KOPT-K1 (cell line): Measurements from ENCODE around the gene CDH13.

ENCODE experiments used
- H3K27ac ChIP-seq: fragments of 200-600 bp; sonication (generic); 2 replicates; pipeline ENCODE4 v1.5.1; 2016; ENCODE audit warnings: antibody characterized with exemption, mild to moderate bottlenecking, low read depth, low read length; ENCODE audit not compliant: poor library complexity, severe bottlenecking
- H3K36me3 ChIP-seq: fragments of 200-600 bp; sonication (generic); 2 replicates; pipeline ENCODE4 v1.5.1; 2017; ENCODE audit warnings: antibody characterized with exemption, mild to moderate bottlenecking, low read length, moderate library complexity; ENCODE audit not compliant: insufficient read depth
- H3K9me3 ChIP-seq: fragments of 200-600 bp; sonication (generic); 2 replicates; pipeline ENCODE4 v1.5.1; 2017; ENCODE audit warnings: antibody characterized with exemption, low read length, mild to moderate bottlenecking; ENCODE audit not compliant: insufficient read depth, poor library complexity, severe bottlenecking

Gene CDH13

DNA sequence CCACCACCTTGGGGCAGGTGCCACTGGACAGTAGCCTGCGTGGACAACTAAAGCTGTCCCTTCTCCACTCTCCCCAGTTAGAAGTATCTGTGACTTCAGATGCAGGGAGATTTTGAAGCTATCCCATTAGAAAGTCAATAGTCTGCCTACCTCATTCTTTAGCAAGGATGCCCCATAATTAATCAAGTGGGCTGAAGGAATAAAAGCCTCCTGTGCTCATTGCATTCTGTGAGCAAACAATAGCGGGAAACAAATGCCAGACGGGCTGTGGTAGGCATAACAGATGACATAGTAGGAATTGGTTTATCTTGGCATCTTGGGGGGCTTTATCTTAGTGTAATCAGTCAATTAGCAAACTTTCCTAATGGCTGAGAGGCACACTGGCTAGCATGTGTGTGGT, 1084.3 kb downstream of the CDH13 start:
- no peaks in the 10 kb centered on the region for H3K36me3 ChIP-seq
- H3K9me3 ChIP-seq, result no peaks in the 10 kb centered on the region
- H3K27ac ChIP-seq, result no peak overlapping the region

DNA sequence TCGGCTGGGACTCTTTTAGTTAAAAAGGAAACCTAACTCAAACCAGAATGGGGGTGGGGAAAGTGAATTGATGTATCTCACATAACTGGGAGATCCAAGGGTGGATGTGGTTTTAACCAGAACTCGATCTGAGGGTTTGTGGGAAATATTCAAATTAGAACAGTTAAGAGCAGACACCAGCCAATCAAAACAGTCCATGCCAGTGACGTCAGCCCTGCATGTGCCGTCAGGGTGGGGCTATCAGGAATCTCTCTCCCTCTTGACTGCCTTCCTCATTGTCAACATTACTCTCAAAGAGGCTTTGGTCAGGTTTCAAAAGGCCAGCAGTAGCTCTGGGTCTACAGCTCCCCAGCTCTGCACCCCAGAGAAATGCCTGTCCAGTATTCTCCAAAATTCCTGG, 1086.8 kb downstream of the CDH13 start:
- Histone ChIP-seq H3K9me3 (no peaks in the 10 kb centered on the region), H3K36me3 (no peaks in the 10 kb centered on the region), H3K27ac (no peak overlapping the region)

DNA sequence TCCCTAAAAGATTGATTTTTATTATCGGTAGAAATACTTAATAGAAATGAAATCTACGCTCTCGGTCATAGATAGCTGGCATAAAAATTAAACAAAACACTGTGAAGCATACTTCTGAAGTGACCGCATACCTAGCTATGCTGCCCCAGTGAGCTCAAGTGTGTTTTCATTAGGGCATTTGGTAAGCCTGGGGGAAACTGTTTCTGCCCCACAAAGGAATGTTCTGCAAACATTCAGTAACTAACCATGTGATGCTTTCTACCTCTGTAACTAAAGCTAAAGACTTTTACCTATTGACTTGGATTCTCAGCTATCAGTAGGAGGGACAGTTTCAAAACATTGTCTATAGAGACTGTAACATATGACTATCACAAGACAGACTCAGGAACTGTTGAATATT, 1087.5 kb downstream of the CDH13 start:
- H3K27ac ChIP-seq, result no peak overlapping the region
- H3K9me3 ChIP-seq, result no peaks in the 10 kb centered on the region
- H3K36me3 ChIP-seq, result no peaks in the 10 kb centered on the region

DNA sequence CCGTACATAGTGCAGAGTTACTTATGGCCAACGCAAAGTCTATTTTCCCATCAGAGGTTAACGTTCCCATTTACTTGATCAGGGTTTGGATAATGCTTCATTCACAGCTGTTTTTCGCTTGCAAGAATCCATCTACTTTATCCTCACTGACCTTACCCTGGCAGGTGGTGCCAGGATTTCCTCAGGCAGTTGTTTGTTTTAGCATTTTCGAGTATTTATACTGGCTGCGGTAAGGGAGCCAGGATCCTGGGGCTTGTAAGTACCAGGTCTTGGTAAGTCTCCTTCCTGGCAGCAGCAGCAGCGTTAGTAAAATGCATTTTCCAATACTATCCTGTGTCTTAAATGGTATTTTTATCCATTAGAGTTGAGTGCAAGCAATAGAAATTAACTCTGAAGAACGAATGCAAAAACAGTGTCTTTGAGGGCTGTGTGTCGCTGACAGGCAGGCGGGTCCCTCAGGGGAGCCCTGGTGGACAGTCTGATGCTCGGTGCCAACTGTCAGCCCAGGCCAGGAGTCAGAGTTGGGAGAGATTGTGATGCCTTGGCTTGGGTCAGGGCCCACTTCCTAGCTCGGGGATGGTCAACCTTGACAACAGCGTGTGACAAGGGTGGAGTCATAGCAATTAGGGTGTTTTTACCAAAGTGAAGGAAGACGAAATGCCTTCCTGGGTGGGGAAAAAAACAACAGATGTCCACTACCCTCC, 1088.6 kb downstream of the CDH13 start:
- no peaks in the 10 kb centered on the region for H3K9me3 ChIP-seq
- H3K27ac ChIP-seq, result no peak overlapping the region
- H3K36me3 ChIP-seq, result no peaks in the 10 kb centered on the region

DNA sequence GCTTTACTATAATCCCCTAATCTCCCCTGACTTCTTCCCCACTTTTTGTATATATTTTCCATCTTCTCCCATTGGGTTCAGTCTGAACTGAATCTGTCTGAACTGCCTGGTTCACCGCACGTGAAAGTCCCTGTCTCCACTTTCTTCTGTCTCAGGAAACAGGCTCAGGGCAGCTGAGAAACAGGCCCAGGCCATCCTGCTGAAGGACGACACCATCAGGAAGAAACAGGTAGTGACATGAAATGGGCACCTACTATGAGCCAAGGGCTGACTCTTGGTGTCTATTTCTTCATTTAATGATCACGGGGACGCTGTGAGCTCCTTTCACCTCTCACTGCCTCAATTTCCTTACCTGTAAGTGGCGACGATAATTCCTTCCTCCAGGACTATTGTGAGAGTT, 1090.5 kb downstream of the CDH13 start:
- H3K36me3 ChIP-seq, result no peaks in the 10 kb centered on the region
- H3K9me3 ChIP-seq, result no peaks in the 10 kb centered on the region
- H3K27ac ChIP-seq, result no peak overlapping the region

DNA sequence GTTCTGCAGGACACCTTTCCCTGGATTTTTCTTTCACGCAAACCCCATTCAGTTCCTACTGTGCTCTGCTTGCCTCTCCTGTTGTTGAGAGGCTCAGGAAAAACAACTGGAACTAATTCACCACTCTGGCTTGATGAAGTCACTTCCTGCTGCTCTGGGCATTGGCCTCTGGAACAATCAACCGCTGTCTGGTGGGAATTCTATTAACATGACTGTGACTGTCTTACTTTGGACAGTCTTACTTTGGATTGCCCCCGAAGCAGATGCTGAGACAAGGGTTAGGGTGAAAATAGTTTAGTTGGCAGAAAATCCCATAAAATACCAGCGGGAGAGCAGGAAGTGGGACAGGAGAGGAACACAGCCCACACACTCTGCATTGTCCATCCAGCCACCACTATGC, 1091.0 kb downstream of the CDH13 start:
- Histone ChIP-seq H3K27ac (no peak overlapping the region), H3K36me3 (no peaks in the 10 kb centered on the region)

DNA sequence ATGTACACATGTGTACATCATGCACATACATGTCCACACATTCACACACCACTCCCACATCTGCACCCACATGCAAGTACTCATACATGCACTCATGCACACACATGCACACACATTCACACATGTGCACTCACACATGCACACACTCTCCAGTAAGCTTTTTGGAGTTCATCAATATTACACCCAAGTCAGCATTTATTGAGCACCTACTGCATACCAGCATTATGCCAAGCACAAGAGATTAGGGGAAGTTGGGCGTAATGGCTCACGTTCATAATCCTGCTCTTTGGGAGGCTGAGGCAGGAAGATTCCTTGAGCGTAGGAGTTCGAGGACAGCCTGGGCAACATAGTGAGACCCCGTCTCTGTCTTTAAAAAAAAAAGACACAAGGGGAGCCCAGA, 1093.4 kb downstream of the CDH13 start:
- Histone ChIP-seq H3K9me3 (no peaks in the 10 kb centered on the region), H3K36me3 (no peaks in the 10 kb centered on the region), H3K27ac (no peak overlapping the region)

More for the DNA sequence above, 1091.0 kb downstream of the CDH13 start:
- H3K9me3 ChIP-seq, result no peaks in the 10 kb centered on the region

DNA sequence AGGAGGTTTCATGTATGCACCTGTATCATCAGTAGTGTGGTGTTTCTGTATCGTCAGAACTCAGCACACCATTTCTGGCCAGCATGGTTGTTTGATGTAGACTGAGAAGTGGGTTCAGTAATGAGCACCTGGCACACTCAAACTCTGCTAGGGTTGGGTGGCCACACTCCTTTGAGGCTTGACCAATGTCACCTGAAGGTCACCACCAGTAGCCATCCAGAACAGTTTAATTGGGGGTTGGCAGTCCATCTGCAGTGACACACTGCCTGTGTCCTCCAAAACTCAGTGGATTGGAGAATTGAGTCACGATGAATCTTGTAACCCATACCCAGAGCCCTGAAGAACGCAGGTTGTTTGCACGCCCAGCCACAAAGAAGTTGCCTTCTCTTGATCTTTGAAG, 1094.2 kb downstream of the CDH13 start:
- no peaks in the 10 kb centered on the region for H3K9me3 ChIP-seq
- H3K27ac ChIP-seq, result no peak overlapping the region
- no peaks in the 10 kb centered on the region for H3K36me3 ChIP-seq

DNA sequence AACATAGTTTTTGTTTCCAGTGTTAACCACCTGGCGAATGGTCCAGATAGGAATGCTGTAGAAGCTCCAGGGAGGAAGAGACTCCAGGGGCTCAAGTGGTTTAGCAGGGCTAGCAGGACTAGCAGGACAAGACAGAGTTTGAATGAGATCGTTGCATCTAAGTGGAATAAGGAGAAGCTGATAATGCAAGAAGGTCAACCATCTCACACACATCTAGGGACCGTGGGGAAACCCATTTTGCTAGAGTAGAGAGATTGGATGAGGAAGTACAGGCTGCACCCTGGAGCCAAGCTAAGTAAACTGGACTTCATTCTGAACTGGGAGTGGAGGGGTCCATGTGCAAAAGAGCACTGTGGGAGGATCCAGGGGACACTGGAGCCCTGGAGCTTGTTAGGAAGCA, 1094.9 kb downstream of the CDH13 start:
- H3K36me3 ChIP-seq, result no peaks in the 10 kb centered on the region
- H3K9me3 ChIP-seq, result no peaks in the 10 kb centered on the region
- H3K27ac ChIP-seq, result no peak overlapping the region

DNA sequence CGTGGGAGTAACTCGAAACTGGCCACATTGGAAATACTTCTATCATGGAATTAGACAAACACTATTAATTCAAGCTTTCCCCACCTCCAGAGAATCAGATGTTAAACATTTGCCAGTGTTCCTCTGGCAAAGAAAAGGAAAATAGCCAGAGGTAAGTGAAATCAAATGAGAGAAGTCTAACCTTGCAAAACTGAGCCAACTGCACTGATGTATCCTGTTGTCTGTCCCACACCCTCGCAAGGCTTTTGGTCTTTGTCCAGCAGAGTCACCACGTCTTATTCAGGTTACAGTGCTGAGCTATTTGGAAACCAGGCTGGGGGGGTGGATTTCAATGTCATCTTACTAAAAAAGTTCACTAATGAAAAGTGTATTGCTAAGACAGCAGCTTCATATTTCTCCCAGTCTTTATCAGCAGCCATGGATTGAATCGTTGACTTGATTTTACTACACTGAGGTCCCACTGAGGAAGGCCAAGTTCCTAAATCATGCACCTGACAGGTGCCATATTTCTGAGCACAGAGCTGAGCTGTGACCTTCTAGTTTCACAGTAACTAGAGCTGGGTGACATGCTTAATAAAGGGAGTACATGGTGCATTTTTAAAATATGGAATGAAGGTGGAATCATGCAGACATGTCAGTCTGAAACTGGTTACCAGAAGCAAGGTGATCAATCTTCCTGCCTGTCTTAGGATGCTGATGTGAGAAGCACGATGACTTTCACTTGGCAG, 1095.9 kb downstream of the CDH13 start:
- no peak overlapping the region for H3K27ac ChIP-seq
- no peaks in the 10 kb centered on the region for H3K9me3 ChIP-seq
- no peaks in the 10 kb centered on the region for H3K36me3 ChIP-seq

DNA sequence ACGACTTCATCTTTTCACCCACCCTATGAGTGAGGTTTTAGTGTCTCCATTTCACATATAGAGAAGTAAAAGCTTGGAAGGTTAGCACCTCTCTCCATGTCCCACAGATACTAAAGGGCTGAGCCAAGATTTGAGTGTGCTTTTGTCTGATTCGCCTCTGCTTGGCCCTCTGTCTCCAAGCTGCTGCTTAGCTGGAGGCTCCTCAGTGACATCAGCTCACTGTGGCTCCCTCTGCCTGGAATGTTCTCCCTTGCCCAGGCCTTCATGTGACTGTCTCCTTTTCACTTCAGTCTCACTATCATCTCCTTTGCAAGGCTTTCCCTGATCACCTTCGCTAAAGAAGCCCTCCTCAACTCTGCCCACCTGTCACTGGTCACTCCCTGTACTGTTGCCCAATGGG, 1096.5 kb downstream of the CDH13 start:
- Histone ChIP-seq H3K36me3 (no peaks in the 10 kb centered on the region), H3K9me3 (no peaks in the 10 kb centered on the region), H3K27ac (no peak overlapping the region)

DNA sequence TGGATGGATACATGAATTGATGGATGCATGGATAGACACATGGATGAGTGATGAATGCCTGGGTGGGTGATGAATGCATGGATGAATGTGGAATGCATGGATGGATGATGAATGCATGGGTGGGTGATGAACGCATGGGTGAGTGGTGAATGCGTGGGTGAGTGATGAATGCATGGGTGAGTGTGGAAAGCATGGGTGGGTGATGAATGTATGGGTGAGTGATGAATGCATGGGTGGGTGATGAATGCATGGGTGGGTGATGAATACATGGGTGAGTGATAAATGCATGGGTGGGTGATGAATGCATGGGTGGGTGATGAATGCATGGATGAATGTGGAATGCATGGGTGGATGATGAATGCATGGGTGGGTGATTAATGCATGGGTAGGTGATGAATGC, 1097.1 kb downstream of the CDH13 start:
- Histone ChIP-seq H3K9me3 (no peaks in the 10 kb centered on the region), H3K27ac (no peak overlapping the region), H3K36me3 (no peaks in the 10 kb centered on the region)

DNA sequence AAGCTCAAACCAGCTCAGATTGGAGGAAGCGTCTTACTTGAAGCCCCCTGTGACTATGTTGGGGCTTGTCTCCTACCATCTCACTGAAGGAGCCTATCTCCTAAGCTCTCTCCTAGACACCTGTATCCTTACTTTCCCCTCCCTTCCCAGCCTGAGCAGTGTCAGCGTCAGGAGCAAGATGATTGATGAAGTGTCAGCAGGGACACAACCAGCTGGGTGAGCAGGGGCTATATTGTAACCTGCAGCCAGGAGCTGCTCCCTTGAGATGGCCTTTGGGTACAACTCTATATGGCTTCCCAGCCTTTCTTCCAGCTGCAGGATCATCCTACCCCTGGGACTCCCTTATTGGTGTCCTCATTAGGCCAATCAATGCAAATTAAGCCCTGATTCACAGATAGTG, 1097.8 kb downstream of the CDH13 start:
- no peaks in the 10 kb centered on the region for H3K36me3 ChIP-seq
- H3K9me3 ChIP-seq, result no peaks in the 10 kb centered on the region
- no peak overlapping the region for H3K27ac ChIP-seq

DNA sequence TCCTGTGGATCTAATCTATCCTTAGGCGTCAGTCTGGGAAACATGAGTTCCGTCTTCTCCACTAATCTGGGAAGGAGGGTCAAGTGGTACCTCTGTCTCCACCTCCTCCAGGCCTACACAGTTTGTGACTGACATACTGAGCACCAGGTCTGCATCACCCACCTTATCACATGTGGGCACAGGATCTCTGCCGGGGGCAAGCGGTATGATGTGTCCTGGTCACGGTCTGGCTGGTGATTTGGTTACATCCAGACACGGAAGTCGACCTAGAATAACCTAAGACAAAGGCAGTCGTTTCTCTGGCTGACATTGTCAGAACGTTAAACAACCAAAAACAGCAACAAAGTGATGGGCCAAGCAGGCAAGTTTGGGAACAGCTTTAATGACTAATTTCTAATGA, 1098.5 kb downstream of the CDH13 start:
- H3K27ac ChIP-seq, result no peak overlapping the region
- no peaks in the 10 kb centered on the region for H3K36me3 ChIP-seq
- no peaks in the 10 kb centered on the region for H3K9me3 ChIP-seq

DNA sequence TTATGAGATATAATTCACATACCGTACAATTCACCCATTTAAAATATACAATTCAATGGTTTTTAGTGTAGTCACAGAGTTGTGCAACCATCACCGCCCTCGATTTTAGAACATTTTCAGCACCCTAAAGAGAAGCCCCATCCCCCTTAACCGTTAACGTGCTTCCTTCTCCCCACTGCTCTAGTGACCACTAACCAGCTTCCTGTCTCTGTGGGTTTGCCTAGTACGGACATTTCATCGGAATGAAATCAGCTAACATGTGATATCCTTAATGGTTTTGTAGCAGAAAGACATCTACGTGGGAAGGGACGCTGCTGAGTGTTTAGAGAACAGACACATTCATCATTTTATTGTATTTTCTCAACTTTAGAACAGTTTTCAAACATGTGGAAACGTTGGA, 1100.2 kb downstream of the CDH13 start:
- H3K36me3 ChIP-seq, result no peaks in the 10 kb centered on the region
- H3K9me3 ChIP-seq, result no peaks in the 10 kb centered on the region
- no peak overlapping the region for H3K27ac ChIP-seq

DNA sequence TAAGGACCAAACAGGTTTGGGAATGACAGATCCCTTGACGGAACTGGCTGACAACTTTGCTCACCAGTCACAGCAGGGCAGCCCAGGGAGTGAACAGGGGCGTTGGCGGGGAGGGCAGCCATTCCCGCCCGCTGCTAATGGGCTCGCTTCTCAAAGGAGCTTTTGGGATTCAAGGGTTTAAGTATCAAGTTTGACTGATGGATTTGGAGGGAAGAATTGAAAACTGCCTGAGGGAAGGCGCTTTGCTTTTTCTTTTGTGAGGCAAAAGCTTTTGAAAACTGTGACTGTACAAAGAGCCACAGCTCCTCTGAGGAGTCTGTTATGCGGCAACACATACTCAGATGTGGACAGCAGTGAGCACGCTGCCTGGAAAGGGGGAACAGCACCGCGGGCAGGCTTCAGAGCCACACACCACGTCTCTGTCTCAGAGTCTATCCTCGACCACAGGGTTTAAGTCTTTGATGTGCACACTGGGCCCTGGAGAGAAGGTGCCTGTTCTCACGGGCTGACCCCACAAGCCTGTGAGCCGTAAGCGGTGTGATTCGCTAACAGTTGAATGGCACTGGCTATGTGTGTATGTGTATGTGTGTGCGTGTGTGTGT, 1101.1 kb downstream of the CDH13 start:
- Histone ChIP-seq H3K36me3 (no peaks in the 10 kb centered on the region), H3K9me3 (no peaks in the 10 kb centered on the region)

More for the DNA sequence above, 1101.1 kb downstream of the CDH13 start:
- H3K27ac ChIP-seq, result no peak overlapping the region
